PFSK-1 (cell line): ENCODE measurements around the gene PANX2.

Experiments used
- FOXP2 ChIP-seq: optimal IDR thresholded peaks from 2 replicates; pipeline ENCODE3; 2011; ENCODE audit warnings: borderline replicate concordance, control low read depth, inconsistent platforms; ENCODE audit not compliant: insufficient read depth; ENCODE audit errors: extremely low read length, extremely low read depth
- POLR2AphosphoS5 ChIP-seq: IDR thresholded peaks from 2 replicates; pipeline ENCODE4 v1.6.1; 2012; ENCODE audit warnings: low read depth, mild to moderate bottlenecking, control low read depth, low read length, moderate library complexity
- SIN3A ChIP-seq: IDR thresholded peaks from 2 replicates; pipeline ENCODE4 v1.6.1; 2012; ENCODE audit warnings: mild to moderate bottlenecking, low read length, moderate library complexity, borderline replicate concordance; ENCODE audit not compliant: insufficient read depth
- TAF1 ChIP-seq: IDR thresholded peaks from 2 replicates; pipeline ENCODE4 v1.6.1; 2012; ENCODE audit warnings: low read length, control low read depth, borderline replicate concordance; ENCODE audit not compliant: insufficient read depth
- TF ChIP-seq, protein P1 (sequence below), 2 experiments: IDR thresholded peaks; 2 replicates each; pipeline versions ENCODE4 v1.6.1 to v1.8.0; 2011 to 2012; ENCODE audit warnings: low read depth in 2 of 2, low read length in 2 of 2, control low read depth in 1 of 2, inconsistent platforms in 1 of 2, mild to moderate bottlenecking in 1 of 2, moderate library complexity in 1 of 2; ENCODE audit not compliant: insufficient read depth in 1 of 2

The PANX2 gene

DNA sequence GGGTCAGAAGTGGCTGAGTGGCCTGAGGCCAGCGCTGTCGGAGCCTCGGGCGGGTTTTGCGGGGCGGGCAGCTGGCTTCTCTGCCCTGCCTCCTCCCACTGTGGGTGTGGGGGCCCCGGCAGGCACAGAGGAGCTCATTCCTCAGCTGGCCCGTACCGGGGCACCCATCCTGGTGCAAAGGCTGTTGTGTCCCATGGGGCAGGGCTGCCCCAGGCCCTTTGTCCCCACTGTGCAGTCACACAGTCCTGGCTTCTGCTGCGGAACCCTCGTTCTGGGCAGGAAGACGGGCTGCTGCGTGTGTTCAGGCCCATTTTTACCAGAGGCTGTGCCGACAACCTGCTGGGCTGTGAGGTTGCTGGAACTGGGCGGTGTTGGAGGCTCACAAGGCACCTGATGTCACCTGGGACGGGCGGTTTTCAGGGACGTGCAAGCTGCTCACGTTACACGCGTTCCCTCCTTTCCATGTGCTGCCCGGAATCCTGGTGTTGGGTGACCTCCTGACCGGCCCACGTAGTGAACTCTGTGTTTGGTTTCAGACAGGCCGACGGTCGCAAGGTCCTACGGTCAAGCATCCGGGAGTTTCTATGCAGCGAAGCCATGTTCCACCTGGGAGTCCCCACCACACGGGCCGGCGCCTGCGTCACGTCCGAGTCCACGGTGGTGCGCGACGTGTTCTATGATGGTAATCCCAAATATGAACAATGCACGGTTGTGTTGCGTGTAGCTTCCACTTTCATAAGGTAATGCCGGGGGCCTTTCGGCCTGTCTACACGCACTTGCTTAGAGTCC, 35.4 kb downstream of the PANX2 start:
- TF ChIP-seq FOXP2 (no peak), TAF1 (no peak), POLR2AphosphoS5 (no peak), SIN3A (no peak)
- TF ChIP-seq, protein P1, sequence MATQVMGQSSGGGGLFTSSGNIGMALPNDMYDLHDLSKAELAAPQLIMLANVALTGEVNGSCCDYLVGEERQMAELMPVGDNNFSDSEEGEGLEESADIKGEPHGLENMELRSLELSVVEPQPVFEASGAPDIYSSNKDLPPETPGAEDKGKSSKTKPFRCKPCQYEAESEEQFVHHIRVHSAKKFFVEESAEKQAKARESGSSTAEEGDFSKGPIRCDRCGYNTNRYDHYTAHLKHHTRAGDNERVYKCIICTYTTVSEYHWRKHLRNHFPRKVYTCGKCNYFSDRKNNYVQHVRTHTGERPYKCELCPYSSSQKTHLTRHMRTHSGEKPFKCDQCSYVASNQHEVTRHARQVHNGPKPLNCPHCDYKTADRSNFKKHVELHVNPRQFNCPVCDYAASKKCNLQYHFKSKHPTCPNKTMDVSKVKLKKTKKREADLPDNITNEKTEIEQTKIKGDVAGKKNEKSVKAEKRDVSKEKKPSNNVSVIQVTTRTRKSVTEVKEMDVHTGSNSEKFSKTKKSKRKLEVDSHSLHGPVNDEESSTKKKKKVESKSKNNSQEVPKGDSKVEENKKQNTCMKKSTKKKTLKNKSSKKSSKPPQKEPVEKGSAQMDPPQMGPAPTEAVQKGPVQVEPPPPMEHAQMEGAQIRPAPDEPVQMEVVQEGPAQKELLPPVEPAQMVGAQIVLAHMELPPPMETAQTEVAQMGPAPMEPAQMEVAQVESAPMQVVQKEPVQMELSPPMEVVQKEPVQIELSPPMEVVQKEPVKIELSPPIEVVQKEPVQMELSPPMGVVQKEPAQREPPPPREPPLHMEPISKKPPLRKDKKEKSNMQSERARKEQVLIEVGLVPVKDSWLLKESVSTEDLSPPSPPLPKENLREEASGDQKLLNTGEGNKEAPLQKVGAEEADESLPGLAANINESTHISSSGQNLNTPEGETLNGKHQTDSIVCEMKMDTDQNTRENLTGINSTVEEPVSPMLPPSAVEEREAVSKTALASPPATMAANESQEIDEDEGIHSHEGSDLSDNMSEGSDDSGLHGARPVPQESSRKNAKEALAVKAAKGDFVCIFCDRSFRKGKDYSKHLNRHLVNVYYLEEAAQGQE (IDR thresholded peaks at IDR 0.05; ENCODE audit: insufficient read depth in 1 of 2, low read depth in 2 of 2, low read length in 2 of 2): no peak

DNA sequence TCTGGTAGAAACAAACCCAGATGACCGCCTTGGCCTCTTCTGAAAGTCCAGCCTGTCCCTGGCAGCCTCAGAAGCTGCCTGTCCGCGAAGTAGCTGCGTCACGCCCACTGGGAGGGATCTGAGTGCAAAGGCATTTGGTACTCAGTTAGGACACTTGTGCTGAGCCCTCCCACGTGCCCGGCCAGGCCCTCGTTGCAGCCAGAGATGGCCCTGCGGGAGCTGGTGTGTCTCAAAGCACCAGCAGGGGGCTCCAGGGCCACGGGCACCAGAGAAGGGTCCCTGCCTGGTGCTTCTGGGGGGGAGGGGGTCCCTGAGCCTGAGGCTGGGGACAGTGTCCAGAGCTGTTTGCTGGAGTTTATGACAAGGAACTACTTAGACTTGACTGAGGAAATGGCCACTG, 36.1 kb downstream of the PANX2 start:
- TF ChIP-seq POLR2AphosphoS5 (no peak), FOXP2 (no peak), TAF1 (no peak), SIN3A (no peak)
- TF ChIP-seq, protein P1 (IDR thresholded peaks at IDR 0.05; ENCODE audit: insufficient read depth in 1 of 2, low read depth in 2 of 2, low read length in 2 of 2): no peak

DNA sequence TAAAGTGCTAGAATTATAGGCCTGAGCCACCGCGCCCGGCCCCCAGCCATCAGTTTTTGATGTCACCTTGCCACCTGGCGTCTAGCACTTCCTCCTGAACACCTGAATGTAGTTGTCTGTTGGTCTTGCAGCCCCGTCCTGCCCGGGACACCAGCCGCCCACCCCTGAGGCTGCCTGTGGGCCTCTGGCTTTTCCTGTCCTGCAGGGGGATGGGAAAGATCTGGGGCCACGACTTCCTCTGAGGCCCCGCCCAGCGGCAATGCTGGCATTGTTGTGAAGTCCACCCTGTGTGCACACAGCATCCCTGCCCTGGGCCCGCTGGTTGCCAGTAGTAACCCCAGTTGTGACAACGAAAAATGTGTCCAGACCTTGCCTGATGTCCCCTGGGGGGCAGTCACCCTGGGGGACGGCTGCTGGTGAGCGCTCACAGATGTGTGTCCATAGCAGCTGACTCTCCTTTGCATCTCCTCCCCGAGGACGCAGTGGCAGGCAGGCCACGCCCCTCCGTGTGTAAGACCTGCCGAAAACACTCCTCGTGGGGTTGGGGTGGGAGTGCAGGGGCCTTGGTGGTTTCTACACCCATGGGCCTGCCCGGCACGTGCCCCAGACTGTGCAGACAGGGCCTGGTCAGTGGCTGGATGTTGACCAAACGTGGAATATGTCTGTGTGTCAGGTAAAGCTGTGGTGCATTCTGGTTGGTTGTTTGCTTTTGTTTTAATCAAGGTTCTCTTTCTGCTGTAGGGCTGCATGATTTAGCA, 37.0 kb downstream of the PANX2 start:
- TF ChIP-seq POLR2AphosphoS5 (no peak), TAF1 (no peak), FOXP2 (no peak), SIN3A (no peak)
- TF ChIP-seq, protein P1 (IDR thresholded peaks at IDR 0.05; ENCODE audit: insufficient read depth in 1 of 2, low read depth in 2 of 2, low read length in 2 of 2): no peak

DNA sequence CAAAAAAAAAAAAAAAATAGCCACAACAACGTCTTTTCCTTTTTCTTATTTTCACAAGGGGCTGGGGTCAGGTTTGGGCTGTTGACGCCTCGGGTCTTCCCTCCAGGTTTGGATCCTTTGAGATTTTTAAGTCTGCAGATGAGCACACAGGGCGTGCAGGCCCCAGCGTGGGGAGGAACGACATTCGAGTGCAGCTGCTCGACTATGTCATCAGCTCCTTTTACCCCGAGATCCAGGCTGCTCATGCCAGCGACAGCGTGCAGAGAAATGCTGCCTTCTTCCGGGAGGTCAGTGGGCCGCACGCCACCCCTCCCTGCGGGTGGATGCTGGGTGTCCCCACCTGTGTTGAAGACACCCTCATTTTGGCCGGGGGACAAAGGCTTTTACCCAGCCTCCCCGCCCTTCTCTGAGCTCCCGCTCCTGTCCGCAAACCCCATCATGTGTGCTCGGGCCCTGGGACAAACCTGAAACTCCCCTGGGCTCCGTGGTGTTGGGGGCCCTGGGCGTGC, 38.0 kb downstream of the PANX2 start:
- TF ChIP-seq TAF1 (no peak), FOXP2 (no peak), POLR2AphosphoS5 (no peak), SIN3A (no peak)
- TF ChIP-seq, protein P1 (IDR thresholded peaks at IDR 0.05; ENCODE audit: insufficient read depth in 1 of 2, low read depth in 2 of 2, low read length in 2 of 2): no peak
